Measurements from ENCODE around the gene ZFHX3.

ZFHX3 gene

GRCh38 chr16:73054813-73055482, 7.0 kb upstream of the ZFHX3 start:
- no peak for DNase-seq (ENCODE audit: low read depth)

GRCh38 chr16:73054498-73054812, 6.5 kb upstream of the ZFHX3 start:
- no peak for DNase-seq (ENCODE audit: low read depth)

GRCh38 chr16:73054125-73054484, 6.2 kb upstream of the ZFHX3 start:
- no peak for DNase-seq (ENCODE audit: low read depth)

GRCh38 chr16:73053364-73054124, 5.6 kb upstream of the ZFHX3 start:
- DNase-seq (ENCODE audit: low read depth) = no peak

- no peak for DNase-seq (ENCODE audit: low read depth)
Measured at GRCh38 chr16:73053038-73053363, 5.1 kb upstream of the ZFHX3 start.

- no peak for DNase-seq (ENCODE audit: low read depth)
Measured at GRCh38 chr16:73052576-73052975, 4.6 kb upstream of the ZFHX3 start.

GRCh38 chr16:73051961-73052360, 4.0 kb upstream of the ZFHX3 start:
- no peak for DNase-seq (ENCODE audit: low read depth)

- DNase-seq (ENCODE audit: low read depth) = no peak
Measured at GRCh38 chr16:73051226-73051625, 3.3 kb upstream of the ZFHX3 start.

- no peak for DNase-seq (ENCODE audit: low read depth)
Measured at GRCh38 chr16:73050201-73051099, 2.5 kb upstream of the ZFHX3 start.

GRCh38 chr16:73049511-73049910, 1.6 kb upstream of the ZFHX3 start:
- no peak for DNase-seq (ENCODE audit: low read depth)

GRCh38 chr16:73049091-73049490, 1.2 kb upstream of the ZFHX3 start:
- DNase-seq (ENCODE audit: low read depth) = no peak

GRCh38 chr16:73048292-73049080, 558 bp upstream of the ZFHX3 start:
- DNase-seq (ENCODE audit: low read depth) = no peak

GRCh38 chr16:73047221-73047535, 750 bp downstream of the ZFHX3 start:
- DNase-seq (ENCODE audit: low read depth) = no peak

- DNase-seq (ENCODE audit: low read depth) = no peak
Measured at GRCh38 chr16:73046849-73047214, 1.1 kb downstream of the ZFHX3 start.

GRCh38 chr16:73046202-73046848, 1.6 kb downstream of the ZFHX3 start:
- no peak for DNase-seq (ENCODE audit: low read depth)

GRCh38 chr16:73043828-73044467, 4.0 kb downstream of the ZFHX3 start:
- DNase-seq (ENCODE audit: low read depth) = no peak

GRCh38 chr16:73042807-73043206, 5.1 kb downstream of the ZFHX3 start:
- DNase-seq (ENCODE audit: low read depth) = no peak

GRCh38 chr16:73041676-73042075, 6.3 kb downstream of the ZFHX3 start:
- DNase-seq (ENCODE audit: low read depth) = no peak

- no peak for DNase-seq (ENCODE audit: low read depth)
Measured at GRCh38 chr16:73040735-73041402, 7.1 kb downstream of the ZFHX3 start.

- DNase-seq (ENCODE audit: low read depth) = no peak
Measured at GRCh38 chr16:73040136-73040535, 7.8 kb downstream of the ZFHX3 start.

All from CMK (cell line).